LNCaP clone FGC (cell line): ENCODE measurements around the gene ZC3H18.
A peak's percentile ranks its signal among the peaks of the same experiment; 100 is the strongest.

ENCODE experiments used
- DNase-seq: peaks from one replicate; pipeline ENCODE4 v3.0.0-alpha.2; 2011; ENCODE audit warnings: low read depth
- H3K4me3 ChIP-seq: 2 replicates; pipeline ENCODE4 v1.5.1; 2011; ENCODE audit warnings: mild to moderate bottlenecking, low read depth, low read length, control low read depth
- TF ChIP-seq, protein P1 (sequence below): IDR thresholded peaks from 2 replicates; pipeline ENCODE4 v1.5.1; 2012; ENCODE audit warnings: mild to moderate bottlenecking; ENCODE audit not compliant: control insufficient read depth, insufficient read depth; ENCODE audit errors: extremely low read depth

ZC3H18 gene

DNA sequence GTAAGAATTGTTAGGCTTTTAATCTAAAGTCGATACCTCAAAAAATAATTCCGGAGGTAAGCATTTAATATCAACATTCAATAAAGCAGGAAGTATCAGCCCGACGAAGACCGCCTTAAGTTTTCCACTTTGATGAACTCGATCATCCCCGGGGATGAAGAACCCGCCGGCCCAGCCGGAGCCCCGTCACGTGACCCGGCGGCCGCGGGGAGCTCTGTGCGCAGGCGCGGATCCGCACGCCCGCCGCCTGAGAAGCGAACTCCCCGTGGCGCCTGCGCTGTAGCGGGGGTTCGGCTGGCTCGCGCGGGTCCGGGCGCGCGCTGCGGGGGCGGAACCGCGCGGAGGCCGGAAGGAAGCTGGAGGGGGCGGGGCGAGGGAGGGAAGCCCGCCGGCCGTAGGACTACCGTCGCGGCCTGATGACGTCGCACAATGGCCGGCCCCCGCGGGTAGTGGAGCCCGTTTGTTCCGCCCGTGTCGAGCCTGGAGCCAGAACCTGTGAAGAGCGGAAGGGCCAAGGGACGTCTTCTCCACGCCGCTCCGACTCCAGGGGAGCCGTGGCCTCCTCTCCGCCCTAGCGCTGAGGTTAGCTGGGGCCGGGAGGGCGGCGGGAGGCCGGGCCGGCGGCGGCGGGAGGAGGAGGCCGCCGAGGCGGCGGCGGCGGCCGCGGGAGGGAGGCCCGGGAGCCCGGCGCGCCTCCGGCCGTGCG, at the start of gene ZC3H18:
Gene ZC3H18 (plus strand): TSS at position 419 of the 706 bp plus-strand sequence. CDS start 6,721 bp downstream, outside the sequence.
- TF ChIP-seq, protein P1, sequence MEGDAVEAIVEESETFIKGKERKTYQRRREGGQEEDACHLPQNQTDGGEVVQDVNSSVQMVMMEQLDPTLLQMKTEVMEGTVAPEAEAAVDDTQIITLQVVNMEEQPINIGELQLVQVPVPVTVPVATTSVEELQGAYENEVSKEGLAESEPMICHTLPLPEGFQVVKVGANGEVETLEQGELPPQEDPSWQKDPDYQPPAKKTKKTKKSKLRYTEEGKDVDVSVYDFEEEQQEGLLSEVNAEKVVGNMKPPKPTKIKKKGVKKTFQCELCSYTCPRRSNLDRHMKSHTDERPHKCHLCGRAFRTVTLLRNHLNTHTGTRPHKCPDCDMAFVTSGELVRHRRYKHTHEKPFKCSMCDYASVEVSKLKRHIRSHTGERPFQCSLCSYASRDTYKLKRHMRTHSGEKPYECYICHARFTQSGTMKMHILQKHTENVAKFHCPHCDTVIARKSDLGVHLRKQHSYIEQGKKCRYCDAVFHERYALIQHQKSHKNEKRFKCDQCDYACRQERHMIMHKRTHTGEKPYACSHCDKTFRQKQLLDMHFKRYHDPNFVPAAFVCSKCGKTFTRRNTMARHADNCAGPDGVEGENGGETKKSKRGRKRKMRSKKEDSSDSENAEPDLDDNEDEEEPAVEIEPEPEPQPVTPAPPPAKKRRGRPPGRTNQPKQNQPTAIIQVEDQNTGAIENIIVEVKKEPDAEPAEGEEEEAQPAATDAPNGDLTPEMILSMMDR = no peak
- peak; percentile 67 for DNase-seq
- peak within 1 kb of the TSS; percentile 83 for H3K4me3 ChIP-seq

DNA sequence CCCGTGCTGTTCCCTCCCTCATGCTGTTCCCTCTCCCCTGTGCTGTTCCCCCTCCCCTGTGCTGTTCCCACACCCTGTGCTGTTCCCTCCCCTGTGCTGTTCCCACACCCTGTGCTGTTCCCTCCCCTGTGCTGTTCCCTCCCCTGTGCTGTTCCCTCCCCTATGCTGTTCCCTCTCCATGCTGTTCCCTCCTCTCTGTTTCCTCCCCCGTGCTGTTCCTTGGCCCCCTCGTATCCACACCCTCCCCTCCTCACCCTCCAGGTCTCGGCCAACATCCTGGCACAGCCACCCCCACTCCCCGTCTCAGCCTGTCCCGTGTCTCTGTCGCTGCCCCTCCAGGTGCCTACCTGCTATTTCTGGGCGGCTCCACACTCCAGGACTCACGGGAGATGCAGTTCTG, 48.5 kb upstream of the ZC3H18 start:
- no peak overlapping the region for H3K4me3 ChIP-seq
- no peak for DNase-seq
- TF ChIP-seq, protein P1 = no peak

DNA sequence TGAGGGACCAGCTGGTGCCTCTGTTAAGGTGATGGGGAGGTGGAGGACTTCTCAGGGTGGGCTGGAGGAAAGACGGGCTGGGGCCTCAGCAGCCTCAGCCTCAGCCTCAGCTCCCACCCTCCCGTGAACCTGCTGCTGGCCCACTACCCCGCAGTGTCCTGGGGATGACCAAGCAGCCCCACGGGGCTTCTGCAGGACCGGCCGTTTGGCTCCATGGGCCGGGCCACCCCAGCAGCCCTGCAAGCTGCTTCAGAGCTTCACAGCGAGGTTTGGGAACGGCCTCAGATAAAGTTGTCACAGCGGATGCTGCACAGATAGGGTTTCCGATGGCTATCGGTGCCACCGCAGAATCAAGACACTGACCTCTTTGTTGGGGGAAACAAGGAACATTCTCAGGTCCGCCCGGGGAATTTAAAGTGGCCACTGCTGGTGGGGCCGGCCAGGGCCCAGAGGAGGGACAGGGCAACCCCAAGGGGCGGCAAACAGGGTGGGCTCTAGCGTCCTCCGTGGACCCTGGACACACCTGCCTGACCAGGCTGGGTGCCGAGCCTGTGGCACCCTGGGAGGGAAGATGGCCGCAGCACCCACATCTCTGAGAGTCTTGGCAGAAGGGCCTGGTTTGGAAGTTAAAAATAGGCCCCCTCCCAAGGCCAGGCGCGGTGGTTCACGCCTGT, 47.8 kb upstream of the ZC3H18 start:
- H3K4me3 ChIP-seq = no peak overlapping the region
- TF ChIP-seq, protein P1 = no peak
- no peak for DNase-seq

DNA sequence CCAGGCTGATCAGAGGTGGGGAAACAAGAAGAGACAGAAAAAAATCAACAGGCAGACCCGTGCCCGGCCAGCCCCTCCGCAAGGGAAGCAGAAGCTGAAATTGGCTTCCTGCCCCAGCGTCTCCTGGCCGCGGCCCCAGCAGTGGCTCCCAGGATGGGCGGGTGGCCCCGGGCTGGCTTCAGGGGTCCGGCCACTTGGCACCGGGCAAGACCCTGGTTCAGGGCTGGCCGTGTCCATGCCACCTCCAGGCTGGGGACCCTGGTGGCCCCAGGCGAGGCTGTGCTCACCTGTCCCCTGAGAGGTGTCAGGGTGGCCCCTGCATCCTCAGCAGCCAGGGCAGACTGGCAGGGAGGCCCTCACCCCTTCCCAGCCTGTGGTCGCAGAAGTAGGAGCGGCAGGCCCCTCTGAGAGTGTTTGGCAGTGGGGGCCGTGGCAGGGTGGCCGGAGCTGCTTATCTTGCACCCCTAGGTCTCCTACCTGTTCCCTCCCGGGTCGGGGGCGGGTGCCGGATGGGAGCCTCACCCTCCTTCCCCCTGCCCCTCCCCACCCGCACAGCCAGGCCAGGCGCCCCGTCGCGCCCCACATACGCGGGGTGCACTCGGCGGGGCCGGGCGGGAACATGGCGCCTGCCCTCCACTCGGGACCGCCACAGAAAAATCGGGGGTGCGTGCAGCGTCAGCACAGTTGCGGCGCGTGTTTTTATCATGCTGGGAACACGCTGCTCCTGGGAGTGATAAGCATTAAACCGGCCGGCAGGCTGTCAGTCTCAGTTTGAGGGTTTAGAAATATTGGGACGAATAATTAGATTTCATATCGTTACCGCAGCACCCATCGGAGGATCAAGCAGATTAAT, 46.7 kb upstream of the ZC3H18 start:
- no peak for DNase-seq
- H3K4me3 ChIP-seq = no peak overlapping the region
- TF ChIP-seq, protein P1 = no peak

DNA sequence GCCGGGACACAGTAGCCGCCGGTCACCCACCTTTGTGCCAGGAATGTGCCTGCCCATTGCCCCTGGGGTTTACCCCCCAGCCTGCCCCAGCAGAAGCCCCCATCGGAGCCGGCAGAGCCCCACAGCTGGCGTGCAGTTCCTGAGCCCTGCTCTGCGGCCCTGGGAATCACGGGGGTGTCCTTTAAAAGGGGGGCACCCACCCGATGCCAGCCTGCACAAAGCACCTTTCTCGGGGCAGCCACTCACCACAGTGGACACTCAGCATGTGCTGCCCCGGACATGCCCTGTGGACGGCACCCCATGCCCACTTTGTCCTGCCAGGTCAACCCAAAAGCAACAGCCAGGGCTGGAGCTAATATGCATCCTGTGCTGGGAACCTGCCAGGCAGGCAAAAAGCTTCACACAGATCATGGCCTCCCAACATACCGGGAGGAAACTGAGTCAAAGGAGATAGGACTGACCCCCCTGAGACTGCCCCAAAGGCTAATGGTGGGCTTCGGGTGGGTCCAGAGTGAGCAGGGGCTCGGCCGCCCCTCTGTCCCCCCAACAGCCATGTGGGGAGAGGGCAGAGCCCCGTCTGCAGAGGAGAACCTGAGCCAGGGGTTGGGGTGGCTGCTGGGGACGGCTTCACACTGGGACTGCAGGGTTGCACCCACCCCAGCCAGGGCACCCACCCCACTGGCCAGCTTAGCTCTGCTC, 45.8 kb upstream of the ZC3H18 start:
- TF ChIP-seq, protein P1 = no peak
- DNase-seq = no peak
- no peak overlapping the region for H3K4me3 ChIP-seq

DNA sequence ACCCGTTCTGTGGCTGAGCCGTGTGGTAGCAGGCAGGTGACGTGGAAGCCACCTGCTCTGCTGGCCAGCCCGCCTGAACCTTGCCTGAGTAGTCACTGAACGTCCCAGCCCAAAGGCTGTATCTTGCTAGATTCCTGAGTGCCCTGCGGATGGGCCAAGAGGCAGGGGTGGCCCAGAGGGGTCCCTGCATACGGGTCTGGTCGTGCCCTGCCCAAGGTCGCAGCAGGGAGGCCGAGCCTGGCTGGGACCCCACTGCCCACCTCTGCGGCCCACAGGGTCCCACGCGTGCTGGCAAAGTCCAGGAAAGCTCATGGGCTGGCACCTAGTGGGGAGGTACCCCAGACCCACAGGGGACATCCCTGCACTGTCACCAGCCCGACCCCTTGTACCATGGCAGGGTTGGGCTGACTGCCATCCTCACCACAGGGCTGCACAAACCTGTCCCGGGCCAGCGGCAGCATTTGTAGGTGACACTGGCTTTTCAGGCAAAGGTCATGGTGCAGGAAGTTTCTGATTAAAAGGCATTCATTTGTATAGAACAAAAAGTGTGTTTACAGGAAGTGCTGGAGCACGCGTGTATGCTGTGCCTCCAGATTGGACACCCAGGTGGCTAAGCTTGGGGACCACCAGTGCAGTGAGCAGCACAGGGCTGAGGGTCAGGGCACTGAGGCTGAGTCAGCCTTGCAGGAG, 45.1 kb upstream of the ZC3H18 start:
- TF ChIP-seq, protein P1 = no peak
- no peak for DNase-seq
- no peak overlapping the region for H3K4me3 ChIP-seq
